H9 (cell line): Measurements from ENCODE around the gene LMO3. TPM values are rescaled to one million over a fixed set of nuclear protein-coding genes. Genes with fewer than 3 reads are reported as not detected.

Experiments
- DNase-seq: peaks from one replicate; pipeline ENCODE4 v3.0.0-alpha.2; 2017
- H2AFZ ChIP-seq: one replicate; pipeline ENCODE4 v1.6.1; 2013; ENCODE audit warnings: mild to moderate bottlenecking, low read length, control low read depth, moderate library complexity
- H2AK5ac ChIP-seq: 2 replicates; pipeline ENCODE4 v1.6.1; 2013; ENCODE audit warnings: low read length, control low read depth, mixed read lengths; ENCODE audit not compliant: insufficient read length
- H2BK120ac ChIP-seq: one replicate; pipeline ENCODE4 v1.6.1; 2013; ENCODE audit warnings: low read depth, mild to moderate bottlenecking, low read length, control low read depth, inconsistent platforms; ENCODE audit not compliant: poor library complexity, severe bottlenecking
- H2BK12ac ChIP-seq: 2 replicates; pipeline ENCODE4 v1.6.1; 2013; ENCODE audit warnings: low read length, control low read depth, mixed read lengths, low read depth; ENCODE audit not compliant: insufficient read length
- H2BK15ac ChIP-seq: 2 replicates; pipeline ENCODE4 v1.6.1; 2013; ENCODE audit warnings: low read depth, low read length, control low read depth
- H2BK20ac ChIP-seq: one replicate; pipeline ENCODE4 v1.6.1; 2013; ENCODE audit warnings: low read depth, mild to moderate bottlenecking, low read length, control low read depth, inconsistent platforms; ENCODE audit not compliant: poor library complexity, severe bottlenecking
- H2BK5ac ChIP-seq: 2 replicates; pipeline ENCODE4 v1.6.1; 2013; ENCODE audit warnings: low read length, control low read depth, mixed read lengths; ENCODE audit not compliant: insufficient read length
- H3K14ac ChIP-seq: 2 replicates; pipeline ENCODE4 v1.6.1; 2013; ENCODE audit warnings: low read length, control low read depth; ENCODE audit not compliant: insufficient read depth
- H3K18ac ChIP-seq: 2 replicates; pipeline ENCODE4 v1.6.1; 2013; ENCODE audit warnings: low read depth, mild to moderate bottlenecking, mixed read lengths, low read length, control low read depth; ENCODE audit not compliant: insufficient read length
- H3K23ac ChIP-seq: 2 replicates; pipeline ENCODE4 v1.6.1; 2013; ENCODE audit warnings: low read length, control low read depth, mixed read lengths, low read depth; ENCODE audit not compliant: insufficient read length
- H3K23me2 ChIP-seq: 2 replicates; pipeline ENCODE4 v1.6.1; 2013; ENCODE audit warnings: low read depth, mild to moderate bottlenecking, mixed read lengths, low read length, control low read depth; ENCODE audit not compliant: insufficient read length, poor library complexity, severe bottlenecking
- H3K27ac ChIP-seq: 2 replicates; pipeline ENCODE4 v1.5.1; 2013; ENCODE audit warnings: low read length, control low read depth, mixed read lengths, low read depth; ENCODE audit not compliant: insufficient read length
- H3K27me3 ChIP-seq: 2 replicates; pipeline ENCODE4 v1.6.1; 2013; ENCODE audit warnings: low read length, control low read depth, inconsistent platforms; ENCODE audit not compliant: insufficient read depth
- H3K4ac ChIP-seq: 2 replicates; pipeline ENCODE4 v1.6.1; 2013; ENCODE audit warnings: low read depth, mild to moderate bottlenecking, control low read depth, inconsistent platforms, low read length, moderate library complexity
- H3K4me1 ChIP-seq: 2 replicates; pipeline ENCODE4 v1.6.1; 2013; ENCODE audit warnings: low read length, control low read depth, inconsistent platforms; ENCODE audit not compliant: insufficient read depth
- H3K4me2 ChIP-seq: 2 replicates; pipeline ENCODE4 v1.6.1; 2013; ENCODE audit warnings: low read length, control low read depth, mixed read lengths; ENCODE audit not compliant: insufficient read length, insufficient read depth
- H3K56ac ChIP-seq: 2 replicates; pipeline ENCODE4 v1.6.1; 2013; ENCODE audit warnings: low read depth, mild to moderate bottlenecking, mixed read lengths, low read length, control low read depth; ENCODE audit not compliant: insufficient read length
- H3K79me1 ChIP-seq: 2 replicates; pipeline ENCODE4 v1.6.1; 2013; ENCODE audit warnings: low read depth, mild to moderate bottlenecking, moderate library complexity, low read length, control low read depth, inconsistent platforms; ENCODE audit not compliant: insufficient read depth, poor library complexity, severe bottlenecking
- H3K79me2 ChIP-seq: 2 replicates; pipeline ENCODE4 v1.6.1; 2013; ENCODE audit warnings: low read length, control low read depth, inconsistent platforms; ENCODE audit not compliant: insufficient read depth
- H3K9ac ChIP-seq: 2 replicates; pipeline ENCODE4 v1.6.1; 2013; ENCODE audit warnings: low read length, control low read depth, mixed read lengths; ENCODE audit not compliant: insufficient read length; ENCODE audit errors: extremely low read depth
- H3K9me3 ChIP-seq: one replicate; pipeline ENCODE4 v1.6.1; 2013; ENCODE audit warnings: low read depth, low read length, inconsistent platforms; ENCODE audit not compliant: control insufficient read depth
- H3T11ph ChIP-seq: one replicate; pipeline ENCODE4 v1.6.1; 2013; ENCODE audit warnings: mild to moderate bottlenecking, low read length, control low read depth, inconsistent platforms
- H4K20me1 ChIP-seq: one replicate; pipeline ENCODE4 v1.6.1; 2013; ENCODE audit not compliant: control insufficient read depth, insufficient read length, insufficient read depth
- H4K5ac ChIP-seq: 2 replicates; pipeline ENCODE4 v1.6.1; 2013; ENCODE audit warnings: low read depth, mild to moderate bottlenecking, mixed read lengths, low read length, control low read depth; ENCODE audit not compliant: insufficient read length
- H4K8ac ChIP-seq: replicated peaks from 2 replicates; pipeline ENCODE4 v1.6.1; 2013; ENCODE audit warnings: low read length, control low read depth, mixed read lengths, low read depth; ENCODE audit not compliant: insufficient read length
- H4K91ac ChIP-seq: 2 replicates; pipeline ENCODE4 v1.6.1; 2013; ENCODE audit warnings: low read depth, mild to moderate bottlenecking, moderate library complexity, mixed read lengths, low read length, control low read depth; ENCODE audit not compliant: insufficient read length
- H3K27ac Mint-ChIP-seq, 3 experiments: 2 replicates in 2 of 3; 3 replicates in 1 of 3; pipeline ENCODE4 v1.8.0; 2020 to 2021; ENCODE audit warnings: mixed read lengths in 3 of 3, mild to moderate bottlenecking in 1 of 3, moderate library complexity in 1 of 3
- H3K27me3 Mint-ChIP-seq: 2 replicates; pipeline ENCODE4 v1.8.0; 2021; ENCODE audit warnings: low read depth, mild to moderate bottlenecking, moderate library complexity, mixed read lengths
- H3K36me3 Mint-ChIP-seq, 3 experiments: 2 replicates in 2 of 3; 3 replicates in 1 of 3; pipeline ENCODE4 v1.8.0; 2020 to 2021; ENCODE audit warnings: low read depth in 3 of 3, mixed read lengths in 3 of 3; ENCODE audit not compliant: insufficient read depth in 1 of 3
- H3K4me1 Mint-ChIP-seq, 2 experiments: 2 replicates each; pipeline ENCODE4 v1.8.0; 2020; ENCODE audit warnings: mixed read lengths in 2 of 2
- H3K4me3 Mint-ChIP-seq, 2 experiments: 2 replicates in 1 of 2; 3 replicates in 1 of 2; pipeline ENCODE4 v1.8.0; 2020 to 2021; ENCODE audit warnings: mild to moderate bottlenecking in 2 of 2, mixed read lengths in 2 of 2, moderate library complexity in 1 of 2
- H3K9me3 Mint-ChIP-seq, 2 experiments: 2 replicates in 1 of 2; 3 replicates in 1 of 2; pipeline ENCODE4 v1.8.0; 2020; ENCODE audit warnings: mild to moderate bottlenecking in 2 of 2, mixed read lengths in 2 of 2, moderate library complexity in 1 of 2
- CTCF ChIP-seq: fragments of 200-600 bp; sonication (generic); conservative IDR thresholded peaks from 3 replicates; pipeline ENCODE4 v1.8.0; 2021; ENCODE audit warnings: antibody characterized with exemption, mild to moderate bottlenecking
- WGBS: extraction: QIAGEN DNeasy Blood & Tissue Kit; methylation state at CpG from one replicate; pipeline ENCODE4 v1.1.7; 2013; ENCODE audit warnings: missing lambda C conversion rate, low lambda C conversion rate, mixed read lengths; ENCODE audit not compliant: insufficient read length; ENCODE audit errors: extremely low coverage; 5-methylcytosine and 5-hydroxymethylcytosine counted together
- total RNA-seq: library from RNA; stranded (reverse); gene quantifications from 2 replicates; pipeline ENCODE4 v1.2.1, GENCODE V29; 2021

The LMO3 gene
- total RNA-seq, 1 experiment from 2014 or later, result not detected

- WGBS, result no CpG with 5 or more reads among the region's 1 CpG
- H3K4me3 Mint-ChIP-seq, result no peak overlapping the region
- no peaks in the 10 kb centered on the region for H3K4me1 ChIP-seq
Measured at GRCh38 chr12:16579041-16579440, 26.9 kb downstream of the LMO3 start.

More at GRCh38 chr12:16579041-16579440, 26.9 kb downstream of the LMO3 start:
- no peak overlapping the region for H2BK120ac ChIP-seq
- no peaks in the 10 kb centered on the region for H3K9me3 ChIP-seq
- H2BK15ac ChIP-seq, result no peak overlapping the region
- H4K8ac ChIP-seq, result no peak overlapping the region
- no peak overlapping the region for H3T11ph ChIP-seq
- no peak overlapping the region for H3K9ac ChIP-seq
- no peaks in the 10 kb centered on the region for H4K20me1 ChIP-seq
- no peak overlapping the region for H2BK12ac ChIP-seq
- no peak for TF ChIP-seq CTCF
- peaks cover 0 to 7% (median 6%) of the 10 kb centered on the region in 3 experiments; a peak in 4 of 7 replicates for H3K36me3 Mint-ChIP-seq
- H4K91ac ChIP-seq, result no peak overlapping the region
- no peak overlapping the region for H2BK5ac ChIP-seq
- H3K56ac ChIP-seq, result no peak overlapping the region
- peaks cover 0 to 4% of the 10 kb centered on the region in 2 experiments; a peak in 2 of 5 replicates for H3K9me3 Mint-ChIP-seq
- H3K27ac ChIP-seq, result no peak overlapping the region
- H3K4me1 Mint-ChIP-seq, result peaks cover 8 to 10% of the 10 kb centered on the region in 2 experiments; a peak in 3 of 4 replicates
- no peaks in the 10 kb centered on the region for H3K23me2 ChIP-seq
- H3K79me2 ChIP-seq, result no peaks in the 10 kb centered on the region
- H3K14ac ChIP-seq, result no peak overlapping the region
- H2AFZ ChIP-seq, result no peak overlapping the region
- H3K18ac ChIP-seq, result no peak overlapping the region
- H3K23ac ChIP-seq, result no peak overlapping the region
- H2AK5ac ChIP-seq, result no peak overlapping the region
- no peaks in the 10 kb centered on the region for H3K27me3 Mint-ChIP-seq
- H3K79me1 ChIP-seq, result no peaks in the 10 kb centered on the region
- H3K27ac Mint-ChIP-seq, result no peak overlapping the region
- no peak overlapping the region for H4K5ac ChIP-seq
- H3K4me2 ChIP-seq, result no peak overlapping the region
- H3K4ac ChIP-seq, result no peak overlapping the region
- H3K27me3 ChIP-seq, result no peaks in the 10 kb centered on the region
- H2BK20ac ChIP-seq, result no peak overlapping the region
- DNase-seq, result no peak
